Measurements from ENCODE around the gene MICU1. TPM values are rescaled to one million over a fixed set of nuclear protein-coding genes. Genes with fewer than 3 reads are reported as not detected.

The MICU1 gene
- total and polyA plus RNA-seq, 2 donors (not counting 3 experiments of a cell fraction or from before 2014, with no cell fraction given): 27.5 to 48.0 TPM

GRCh38 chr10:72539137-72539536 is 86.7 kb downstream of the MICU1 start:
- Histone ChIP-seq H3K27me3 (ENCODE audit: control insufficient read depth in 2 of 2, insufficient read depth in 2 of 2, low read length in 2 of 2) (no peaks in the 10 kb centered on the region), H3K4me2 (ENCODE audit: insufficient read depth, low read length) (no peak overlapping the region), H3K36me3 (ENCODE audit: control insufficient read depth in 2 of 2, extremely low read depth in 1 of 2, insufficient read depth in 2 of 2, low read length in 2 of 2) (peaks cover 0 to 3% of the 10 kb centered on the region in 2 experiments), H3K9me3 (replicated peaks; ENCODE audit: control insufficient read depth, insufficient read depth, low read length) (peaks cover 2% of the 10 kb centered on the region), H3K4me1 (ENCODE audit: control insufficient read depth, extremely low read depth, insufficient read depth, low read length) (no peaks in the 10 kb centered on the region), H3K4me3 (replicated peaks in 1 of 3; ENCODE audit: insufficient read depth in 1 of 3, low read depth in 1 of 3, low read length in 3 of 3) (no peak overlapping the region), H3K9me1 (replicated peaks; ENCODE audit: control insufficient read depth, extremely low read depth, insufficient read depth, low read length) (no peaks in the 10 kb centered on the region), H3K79me2 (ENCODE audit: control insufficient read depth, insufficient read depth, low read length) (no peaks in the 10 kb centered on the region), H4K20me1 (replicated peaks; ENCODE audit: control insufficient read depth, extremely low read depth, insufficient read depth, low read length) (no peaks in the 10 kb centered on the region), H3K27ac (ENCODE audit: insufficient read depth, low read depth, low read length) (no peak overlapping the region), H3K9ac (replicated peaks; ENCODE audit: extremely low read depth, insufficient read depth, low read length) (no peak overlapping the region), H2AFZ (ENCODE audit: low read depth, low read length) (no peak overlapping the region)
- DNase-seq (ENCODE audit: low read depth, low spot score) (no peak), FAIRE-seq (no peak)
- dilution Hi-C loops (cut with MboI; ENCODE audit: extremely low pct_ligation_motif_present, low sequenced_read_pairs) (no loop called here), intact Hi-C loops (cut with micrococcal nuclease) (no loop called here)
- ChIA-PET POLR2A (no interaction called here), CTCF (no interaction called here)
- BruUV-seq (replicated peaks): no TSS peak
- TF ChIP-seq POLR2A (IDR thresholded peaks at IDR 0.05; ENCODE audit: low read depth, low read length) (no peak), POLR2AphosphoS5 (IDR thresholded peaks at IDR 0.05; ENCODE audit: insufficient read depth, low read depth, low read length) (no peak), FOS (IDR thresholded peaks at IDR 0.05; ENCODE audit: borderline replicate concordance, insufficient read depth, low read length) (no peak), JUN (IDR thresholded peaks at IDR 0.05; ENCODE audit: borderline replicate concordance, insufficient read depth, insufficient read length, low read depth) (no peak), EZH2 (IDR thresholded peaks at IDR 0.05; ENCODE audit: borderline replicate concordance, low read depth, low read length, severe bottlenecking) (no peak), GATA2 (IDR thresholded peaks at IDR 0.05; ENCODE audit: insufficient read depth, insufficient read length, low read depth, low read length) (no peak), CTCF (IDR thresholded peaks at IDR 0.05; ENCODE audit: extremely low read depth in 1 of 2, insufficient read depth in 1 of 2, low read depth in 1 of 2, low read length in 2 of 2) (no peak), MYC (IDR thresholded peaks at IDR 0.05; ENCODE audit: low read depth, low read length) (no peak), MAX (IDR thresholded peaks at IDR 0.05; ENCODE audit: insufficient read depth, insufficient read length) (no peak)

All from endothelial cell of umbilical vein (primary cell).